Activated T-helper 2 cell treated with anti-CD3 and anti-CD28 coated beads, Interferon-gamma antibody, Interleukin-2, Interleukin-4, amounts not matched to agents 10 μg/mL and 5 μg/mL and 100 μg/mL, durations not matched to agents 14 hours and 24 hours and 36 hours (primary cell): ENCODE results near the gene TCEAL3. TPM values are rescaled to one million over a fixed set of nuclear protein-coding genes. Genes with fewer than 3 reads are reported as not detected.
"Not testable (repeated sequence)": the region's sequence is repeated elsewhere in the genome, so short reads cannot be mapped to it uniquely, and the experiment has no call there.

Experiments used
- DNase-seq: peaks from one replicate; pipeline ENCODE4 v3.0.0; 2021; ENCODE audit warnings: low spot score
- H3K27ac Mint-ChIP-seq: one replicate; pipeline ENCODE4 v1.8.0; 2021; ENCODE audit warnings: mixed read lengths
- H3K27me3 Mint-ChIP-seq: one replicate; pipeline ENCODE4 v1.8.0; 2021; ENCODE audit warnings: low read depth, mixed read lengths
- H3K36me3 Mint-ChIP-seq: one replicate; pipeline ENCODE4 v1.8.0; 2021; ENCODE audit warnings: low read depth, mixed read lengths
- H3K4me1 Mint-ChIP-seq: one replicate; pipeline ENCODE4 v1.8.0; 2021; ENCODE audit warnings: low read depth, mixed read lengths
- H3K4me3 Mint-ChIP-seq: one replicate; pipeline ENCODE4 v1.8.0; 2021; ENCODE audit warnings: low read depth, mild to moderate bottlenecking, moderate library complexity, mixed read lengths
- H3K9me3 Mint-ChIP-seq: one replicate; pipeline ENCODE4 v1.8.0; 2021; ENCODE audit warnings: mixed read lengths
- intact Hi-C: fragments of 100-400 bp; cut with micrococcal nuclease; formaldehyde crosslinking; loops from one replicate; pipeline ENCODE4 v1.15.1; 2023
- total RNA-seq: library from RNA; stranded (reverse); gene quantifications from 2 replicates; pipeline ENCODE4 v1.2.3, GENCODE V29; 2022

Gene TCEAL3
- total RNA-seq, 1 donor from 2014 or later: 0.87 TPM

- no peak overlapping the region for H3K4me3 Mint-ChIP-seq
Observed at GRCh38 chrX:103658681-103659433, 51.1 kb downstream of the TCEAL3 start.

GRCh38 chrX:103659460-103659859 lies 51.7 kb downstream of the TCEAL3 start:
- DNase-seq, H3K4me3 Mint-ChIP-seq, H3K4me1 Mint-ChIP-seq, intact Hi-C loops, H3K36me3 Mint-ChIP-seq, H3K9me3 Mint-ChIP-seq, H3K27ac Mint-ChIP-seq: not testable (repeated sequence)
- H3K27me3 Mint-ChIP-seq: peaks cover 12% of the 10 kb centered on the region

More at GRCh38 chrX:103658681-103659433, 51.1 kb downstream of the TCEAL3 start:
- intact Hi-C loops: no loop called here
- H3K27me3 Mint-ChIP-seq: peaks cover 7% of the 10 kb centered on the region
- DNase-seq: no peak
- no peaks in the 10 kb centered on the region for H3K36me3 Mint-ChIP-seq
- H3K4me1 Mint-ChIP-seq: no peaks in the 10 kb centered on the region
- no peak overlapping the region for H3K27ac Mint-ChIP-seq
- H3K9me3 Mint-ChIP-seq: no peaks in the 10 kb centered on the region

Other genes with a start within 250 kb of the TCEAL3 start
- gene BEX3, start 231.4 kb upstream of the TCEAL3 start, total RNA-seq: 7.0 and 8.4 TPM in 2 replicates
- gene RAB40A, start 88.5 kb upstream of the TCEAL3 start, total RNA-seq: not detected in 2 replicates
- 6.1 TPM in 2 replicates for gene TCEAL4, start 22.4 kb upstream of the TCEAL3 start, total RNA-seq
- gene TCEAL1, start 21.0 kb downstream of the TCEAL3 start, total RNA-seq: 4.2 and 5.0 TPM in 2 replicates
- gene MORF4L2, start 78.7 kb downstream of the TCEAL3 start, total RNA-seq: 241 and 249 TPM in 2 replicates
- gene TMEM31, start 102.9 kb downstream of the TCEAL3 start, total RNA-seq: not detected in 2 replicates
- not detected in 2 replicates for gene PLP1, start 168.9 kb downstream of the TCEAL3 start, total RNA-seq
- gene RAB9B, start 224.3 kb downstream of the TCEAL3 start, total RNA-seq: 0.55 and 0.62 TPM in 2 replicates